Measurements from ENCODE around the gene WEE2.

The WEE2 gene

DNA sequence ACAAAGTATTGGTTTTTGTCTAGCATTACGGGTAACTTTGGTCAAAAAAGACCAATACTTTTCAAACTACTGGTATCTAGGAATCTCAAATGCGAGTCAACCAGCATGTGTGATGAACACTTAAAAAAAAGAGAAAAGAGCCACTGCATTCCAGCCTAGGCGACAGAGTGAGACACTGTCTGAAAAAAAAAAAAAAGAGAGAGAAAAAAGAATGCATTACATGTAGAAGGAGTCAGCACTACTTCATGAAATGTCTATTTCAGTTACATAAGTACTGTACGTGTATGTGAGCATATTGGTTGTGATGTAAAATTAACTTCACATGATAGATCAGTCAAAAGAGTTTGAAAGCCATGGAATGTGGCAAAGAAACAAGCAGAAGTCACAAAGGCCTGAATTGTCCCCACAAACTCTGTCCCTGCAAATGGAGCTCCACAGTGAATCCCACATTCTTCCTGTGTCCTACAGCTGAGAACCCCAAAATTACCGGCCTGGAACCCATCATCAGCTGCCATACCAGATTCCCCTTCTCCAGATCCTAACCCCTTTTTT is 7.8 kb upstream of the WEE2 start:
- peaks cover 5% of the 10 kb centered on the region; the same call in 1 of the 2 replicates for H3K27me3 ChIP-seq (ENCODE audit: insufficient read depth, low read length)
- no peak overlapping the region for H3K4me3 ChIP-seq (ENCODE audit: low read depth, low read length, poor library complexity, severe bottlenecking)
- H4K20me1 ChIP-seq (ENCODE audit: insufficient read depth, low read length): no peaks in the 10 kb centered on the region
- H3K9ac ChIP-seq (ENCODE audit: low read length): no peak overlapping the region
- H3K4me1 ChIP-seq (ENCODE audit: insufficient read depth, low read length, severe bottlenecking): peaks cover 13% of the 10 kb centered on the region
- no peak for TF ChIP-seq EZH2 (IDR thresholded peaks at IDR 0.05; ENCODE audit: borderline replicate concordance, low read length)
- TF ChIP-seq, protein P1, sequence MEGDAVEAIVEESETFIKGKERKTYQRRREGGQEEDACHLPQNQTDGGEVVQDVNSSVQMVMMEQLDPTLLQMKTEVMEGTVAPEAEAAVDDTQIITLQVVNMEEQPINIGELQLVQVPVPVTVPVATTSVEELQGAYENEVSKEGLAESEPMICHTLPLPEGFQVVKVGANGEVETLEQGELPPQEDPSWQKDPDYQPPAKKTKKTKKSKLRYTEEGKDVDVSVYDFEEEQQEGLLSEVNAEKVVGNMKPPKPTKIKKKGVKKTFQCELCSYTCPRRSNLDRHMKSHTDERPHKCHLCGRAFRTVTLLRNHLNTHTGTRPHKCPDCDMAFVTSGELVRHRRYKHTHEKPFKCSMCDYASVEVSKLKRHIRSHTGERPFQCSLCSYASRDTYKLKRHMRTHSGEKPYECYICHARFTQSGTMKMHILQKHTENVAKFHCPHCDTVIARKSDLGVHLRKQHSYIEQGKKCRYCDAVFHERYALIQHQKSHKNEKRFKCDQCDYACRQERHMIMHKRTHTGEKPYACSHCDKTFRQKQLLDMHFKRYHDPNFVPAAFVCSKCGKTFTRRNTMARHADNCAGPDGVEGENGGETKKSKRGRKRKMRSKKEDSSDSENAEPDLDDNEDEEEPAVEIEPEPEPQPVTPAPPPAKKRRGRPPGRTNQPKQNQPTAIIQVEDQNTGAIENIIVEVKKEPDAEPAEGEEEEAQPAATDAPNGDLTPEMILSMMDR (IDR thresholded peaks at IDR 0.05; ENCODE audit: low read length): no peak
- peak overlapping the region; percentile 63; the same call in 1 of the 2 replicates for H3K4me2 ChIP-seq (ENCODE audit: low read length)
- no peaks in the 10 kb centered on the region for H3K79me2 ChIP-seq (ENCODE audit: insufficient read depth, low read length)
- H3K36me3 ChIP-seq (ENCODE audit: insufficient read depth, low read length): no peaks in the 10 kb centered on the region
- H2AFZ ChIP-seq (ENCODE audit: low read length): no peak overlapping the region
- H3K27ac ChIP-seq (ENCODE audit: low read depth, low read length, poor library complexity, severe bottlenecking): no peak overlapping the region
- H3F3A ChIP-seq (ENCODE audit: insufficient read depth, low read length): no peaks in the 10 kb centered on the region
- H3K9me2 ChIP-seq (ENCODE audit: low read depth, low read length): no peaks in the 10 kb centered on the region
- H3K9me3 ChIP-seq (ENCODE audit: low read length): no peaks in the 10 kb centered on the region

DNA sequence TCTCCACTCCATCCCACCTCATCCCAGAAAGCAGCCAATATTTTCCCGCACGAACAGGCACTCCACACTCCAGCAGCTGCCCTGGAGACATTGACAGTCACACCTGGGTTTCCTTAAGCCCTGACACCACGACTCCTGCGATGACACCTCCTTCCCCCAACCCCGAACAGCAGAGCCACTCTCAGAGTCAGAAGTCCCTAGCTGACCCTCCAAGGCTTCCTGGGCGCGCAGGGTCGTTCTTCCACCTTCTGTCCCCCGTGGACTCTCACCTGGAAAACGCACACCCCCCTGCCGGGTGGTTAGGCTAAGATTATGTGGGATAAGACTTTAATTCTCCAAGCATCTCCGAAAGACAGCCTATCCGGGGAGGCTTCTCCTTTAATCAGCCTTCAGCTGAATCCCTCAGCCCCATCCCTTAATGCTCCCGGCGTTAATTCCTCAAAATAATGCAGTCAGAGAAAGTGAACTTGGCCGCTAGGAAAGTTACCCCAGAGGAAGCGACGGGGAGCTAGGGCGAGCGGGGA is 7.2 kb upstream of the WEE2 start:
- Histone ChIP-seq H4K20me1 (ENCODE audit: insufficient read depth, low read length) (no peaks in the 10 kb centered on the region), H3K9me3 (ENCODE audit: low read length) (no peaks in the 10 kb centered on the region), H3K9me2 (ENCODE audit: low read depth, low read length) (no peaks in the 10 kb centered on the region), H3K27ac (ENCODE audit: low read depth, low read length, poor library complexity, severe bottlenecking) (no peak overlapping the region), H3K9ac (ENCODE audit: low read length) (no peak overlapping the region), H3K27me3 (ENCODE audit: insufficient read depth, low read length) (peaks cover 5% of the 10 kb centered on the region; the same call in 1 of the 2 replicates), H3K4me1 (ENCODE audit: insufficient read depth, low read length, severe bottlenecking) (peaks cover 13% of the 10 kb centered on the region), H3K36me3 (ENCODE audit: insufficient read depth, low read length) (no peaks in the 10 kb centered on the region), H2AFZ (ENCODE audit: low read length) (no peak overlapping the region), H3K79me2 (ENCODE audit: insufficient read depth, low read length) (no peaks in the 10 kb centered on the region), H3K4me3 (ENCODE audit: low read depth, low read length, poor library complexity, severe bottlenecking) (peak overlapping the region; percentile 48), H3F3A (ENCODE audit: insufficient read depth, low read length) (no peaks in the 10 kb centered on the region), H3K4me2 (ENCODE audit: low read length) (peak overlapping the region; percentile 63)
- TF ChIP-seq EZH2 (IDR thresholded peaks at IDR 0.05; ENCODE audit: borderline replicate concordance, low read length): no peak
- TF ChIP-seq, protein P1 (IDR thresholded peaks at IDR 0.05; ENCODE audit: low read length): no peak

DNA sequence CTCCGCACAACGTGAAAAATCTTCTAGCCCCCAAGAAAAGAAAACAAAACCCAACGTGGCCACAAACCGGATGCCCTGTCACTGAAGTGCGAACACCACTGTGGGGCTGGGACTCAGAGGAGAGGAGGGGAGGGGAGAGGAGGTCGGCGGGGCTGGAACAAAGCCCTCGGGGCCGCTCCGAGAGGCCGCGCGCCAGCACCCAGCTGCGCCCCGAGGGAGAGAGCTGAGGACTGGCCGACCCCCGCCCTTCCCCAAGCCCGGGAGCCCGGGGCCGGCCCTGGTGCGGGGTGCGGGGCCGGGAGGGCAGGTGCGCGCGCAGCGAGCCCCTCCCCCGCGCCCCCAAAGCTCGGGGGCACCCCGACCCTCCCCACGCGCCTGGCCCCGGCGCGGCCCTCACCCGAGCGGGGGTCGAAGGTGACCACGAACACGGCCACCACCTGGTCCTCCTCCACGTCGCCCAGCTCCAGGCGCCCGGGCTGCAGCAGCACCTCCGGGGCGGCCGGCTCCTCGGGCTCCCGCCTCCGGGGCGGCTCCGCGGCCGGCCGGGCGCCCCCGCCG is 6.6 kb upstream of the WEE2 start:
- Histone ChIP-seq H3K9ac (ENCODE audit: low read length) (peak overlapping the region; percentile 69), H3K79me2 (ENCODE audit: insufficient read depth, low read length) (no peaks in the 10 kb centered on the region), H3K4me2 (ENCODE audit: low read length) (peak overlapping the region; percentile 92), H4K20me1 (ENCODE audit: insufficient read depth, low read length) (no peaks in the 10 kb centered on the region), H3K4me3 (ENCODE audit: low read depth, low read length, poor library complexity, severe bottlenecking) (peak overlapping the region; percentile 72), H3K4me1 (ENCODE audit: insufficient read depth, low read length, severe bottlenecking) (peaks cover 13% of the 10 kb centered on the region), H3F3A (ENCODE audit: insufficient read depth, low read length) (no peaks in the 10 kb centered on the region), H2AFZ (ENCODE audit: low read length) (no peak overlapping the region), H3K36me3 (ENCODE audit: insufficient read depth, low read length) (no peaks in the 10 kb centered on the region), H3K9me3 (ENCODE audit: low read length) (no peaks in the 10 kb centered on the region), H3K27ac (ENCODE audit: low read depth, low read length, poor library complexity, severe bottlenecking) (no peak overlapping the region), H3K27me3 (ENCODE audit: insufficient read depth, low read length) (peaks cover 5% of the 10 kb centered on the region; the same call in 1 of the 2 replicates), H3K9me2 (ENCODE audit: low read depth, low read length) (no peaks in the 10 kb centered on the region)
- TF ChIP-seq EZH2 (IDR thresholded peaks at IDR 0.05; ENCODE audit: borderline replicate concordance, low read length): no peak
- TF ChIP-seq, protein P1 (IDR thresholded peaks at IDR 0.05; ENCODE audit: low read length): no peak

Data from OCI-LY1 (cell line).